IPS-NIHi11 (cell line): Measurements from ENCODE around the gene C6orf132.
"Not testable (repeated sequence)": the region's sequence is repeated elsewhere in the genome, so short reads cannot be mapped to it uniquely, and the experiment has no call there.

Experiments
- DNase-seq: peaks from one replicate; pipeline ENCODE4 v3.0.0; 2012; ENCODE audit warnings: mixed read lengths, low spot score

C6orf132 gene

GRCh38 chr6:42162812-42163211 lies 20.4 kb upstream of the C6orf132 start:
- DNase-seq: no peak

- peak; percentile 60 for DNase-seq
These were observed 20.0 kb upstream of the C6orf132 start for GRCh38 chr6:42162384-42162783.

- no peak for DNase-seq
These were observed 17.1 kb upstream of the C6orf132 start for GRCh38 chr6:42159431-42160024.

GRCh38 chr6:42158631-42159030 lies 16.2 kb upstream of the C6orf132 start:
- DNase-seq: no peak

GRCh38 chr6:42158011-42158410 lies 15.6 kb upstream of the C6orf132 start:
- no peak for DNase-seq

- no peak for DNase-seq
These were observed 14.2 kb upstream of the C6orf132 start for GRCh38 chr6:42156638-42157037.

GRCh38 chr6:42155293-42155692 lies 12.9 kb upstream of the C6orf132 start:
- no peak for DNase-seq

- no peak for DNase-seq
These were observed 12.2 kb upstream of the C6orf132 start for GRCh38 chr6:42154461-42155209.

GRCh38 chr6:42153921-42154320 lies 11.5 kb upstream of the C6orf132 start:
- no peak for DNase-seq

GRCh38 chr6:42152528-42153213 lies 10.3 kb upstream of the C6orf132 start:
- not testable (repeated sequence) for DNase-seq

GRCh38 chr6:42152024-42152423 lies 9.6 kb upstream of the C6orf132 start:
- no peak for DNase-seq

- DNase-seq: no peak
These were observed 7.8 kb upstream of the C6orf132 start for GRCh38 chr6:42150254-42150653.

- DNase-seq: no peak
These were observed 5.6 kb upstream of the C6orf132 start for GRCh38 chr6:42148058-42148457.

- no peak for DNase-seq
These were observed 4.7 kb upstream of the C6orf132 start for GRCh38 chr6:42147138-42147562.

GRCh38 chr6:42141603-42142117 lies 760 bp downstream of the C6orf132 start:
- DNase-seq: no peak

GRCh38 chr6:42140756-42141602 lies 1.4 kb downstream of the C6orf132 start:
- no peak for DNase-seq

- no peak for DNase-seq
These were observed 2.4 kb downstream of the C6orf132 start for GRCh38 chr6:42140032-42140431.

- DNase-seq: peak; percentile 48
These were observed 3.5 kb downstream of the C6orf132 start for GRCh38 chr6:42138630-42139619.

GRCh38 chr6:42138190-42138589 lies 4.2 kb downstream of the C6orf132 start:
- no peak for DNase-seq

- DNase-seq: no peak
These were observed 5.1 kb downstream of the C6orf132 start for GRCh38 chr6:42137194-42137753.
